SK-N-SH (cell line): ENCODE data around the gene CYTH3. TPM values are rescaled to one million over a fixed set of nuclear protein-coding genes. Genes with fewer than 3 reads are reported as not detected.

ENCODE experiments used
- CTCF ChIA-PET: fragments of 300-600, 350-600 bp; formaldehyde crosslinking; extraction: SDS; loops from one replicate; lab custom pipeline; 2021; lab: Yijun Ruan, JAX
- POLR2A ChIA-PET: fragments of 350-600 bp; sonication (Branson Sonifier 250); formaldehyde crosslinking; extraction: SDS; loops from one replicate; lab custom pipeline; 2020; ENCODE audit warnings: antibody characterized with exemption, inconsistent platforms; lab: Yijun Ruan, JAX
- DNase-seq: peaks from one replicate; pipeline ENCODE4 v3.0.0; 2012
- H2AFZ ChIP-seq: fragments of 200-600 bp; sonication (generic); 2 replicates; pipeline ENCODE4 v1.8.1; 2016; ENCODE audit warnings: antibody characterized with exemption, mild to moderate bottlenecking, low read depth
- H3F3A ChIP-seq: fragments of 200-600 bp; sonication (generic); replicated peaks from 2 replicates; pipeline ENCODE3; 2016; ENCODE audit warnings: antibody characterized with exemption, mild to moderate bottlenecking; ENCODE audit not compliant: insufficient read depth
- H3K27ac ChIP-seq, 2 experiments: fragments of 200-500 bp in 1 of 2; fragments of 200-600 bp in 1 of 2; sonication (Bioruptor generic) in 1 of 2; sonication (generic), shearing (Covaris generic) in 1 of 2; 2 replicates each; pipeline versions ENCODE4 v1.5.1 to v1.6.1; 2014 to 2016; ENCODE audit warnings: low read depth in 2 of 2, inconsistent platforms in 1 of 2, low read length in 1 of 2, mild to moderate bottlenecking in 1 of 2, mixed read lengths in 1 of 2
- H3K27me3 ChIP-seq: fragments of 200-600 bp; sonication (generic), shearing (Covaris generic); 2 replicates; pipeline ENCODE4 v1.6.1; 2016; ENCODE audit warnings: mixed run types; ENCODE audit not compliant: insufficient read depth
- H3K36me3 ChIP-seq, 2 experiments: fragments of 200-500 bp in 1 of 2; fragments of 200-600 bp in 1 of 2; sonication (Bioruptor generic) in 1 of 2; sonication (generic) in 1 of 2; replicated peaks in 1 of 2; 2 replicates each; pipeline versions ENCODE3 to v1.5.1; 2014 to 2016; ENCODE audit warnings: low read length in 1 of 2, mild to moderate bottlenecking in 1 of 2; ENCODE audit not compliant: insufficient read depth in 2 of 2, control insufficient read depth in 1 of 2
- H3K4me1 ChIP-seq, 2 experiments: fragments of 200-500 bp in 1 of 2; fragments of 200-600 bp in 1 of 2; sonication (Bioruptor generic) in 1 of 2; sonication (generic), shearing (Covaris generic) in 1 of 2; 2 replicates each; pipeline versions ENCODE4 v1.5.1 to v1.6.1; 2014 to 2016; ENCODE audit warnings: low read depth in 1 of 2, low read length in 1 of 2, mixed run types in 1 of 2; ENCODE audit not compliant: insufficient read depth in 2 of 2, control insufficient read depth in 1 of 2
- H3K4me2 ChIP-seq: fragments of 200-600 bp; sonication (generic), shearing (Covaris generic); 2 replicates; pipeline ENCODE4 v1.6.1; 2017; ENCODE audit warnings: mixed run types
- H3K4me3 ChIP-seq, 2 experiments: fragments of 200-500 bp in 1 of 2; fragments of 200-600 bp in 1 of 2; sonication (Bioruptor generic) in 1 of 2; sonication (generic), shearing (Covaris generic) in 1 of 2; 2 replicates each; pipeline versions ENCODE4 v1.5.1 to v1.8.1; 2014 to 2016; ENCODE audit warnings: low read depth in 2 of 2, inconsistent platforms in 1 of 2, low read length in 1 of 2, mild to moderate bottlenecking in 1 of 2, mixed read lengths in 1 of 2, moderate library complexity in 1 of 2
- H3K79me2 ChIP-seq: fragments of 200-600 bp; sonication (generic); 2 replicates; pipeline ENCODE4 v1.8.1; 2017; ENCODE audit warnings: mild to moderate bottlenecking; ENCODE audit not compliant: insufficient read depth
- H3K9ac ChIP-seq: fragments of 200-600 bp; sonication (generic); 2 replicates; pipeline ENCODE4 v1.6.1; 2017; ENCODE audit warnings: mixed run types
- H3K9me2 ChIP-seq: fragments of 200-600 bp; sonication (generic); 2 replicates; pipeline ENCODE4 v1.6.1; 2017; ENCODE audit warnings: mixed run types
- H3K9me3 ChIP-seq: fragments of 200-600 bp; sonication (generic); 2 replicates; pipeline ENCODE4 v1.6.1; 2017; ENCODE audit warnings: mixed run types, mild to moderate bottlenecking, moderate library complexity
- H4K20me1 ChIP-seq: fragments of 200-600 bp; sonication (generic); 2 replicates; pipeline ENCODE4 v1.6.1; 2017; ENCODE audit warnings: mild to moderate bottlenecking, mixed run types; ENCODE audit not compliant: insufficient read depth
- FOXJ3 ChIP-seq: sonication (generic); formaldehyde crosslinking; IDR thresholded peaks from 2 replicates; pipeline ENCODE4 v1.5.1; 2020; ENCODE audit warnings: mild to moderate bottlenecking, missing genetic modification reagents
- GABPA ChIP-seq: IDR thresholded peaks from 2 replicates; pipeline ENCODE4 v1.4.0; 2012; ENCODE audit warnings: low read depth, mild to moderate bottlenecking
- NFIC ChIP-seq: IDR thresholded peaks from 2 replicates; pipeline ENCODE4 v1.4.0; 2012; ENCODE audit warnings: borderline replicate concordance
- POLR2AphosphoS5 ChIP-seq: IDR thresholded peaks from 2 replicates; pipeline ENCODE4 v1.6.1; 2012; ENCODE audit warnings: low read depth, low read length
- RCOR1 ChIP-seq: fragments of 150-350 bp; IDR thresholded peaks from 2 replicates; pipeline ENCODE4 v1.6.1; 2017; ENCODE audit warnings: antibody characterized with exemption, low read length
- RFX5 ChIP-seq: IDR thresholded peaks from 2 replicates; pipeline ENCODE4 v1.6.1; 2012; ENCODE audit warnings: mild to moderate bottlenecking, improper control_type of control experiment, low read length
- RXRA ChIP-seq: IDR thresholded peaks from 2 replicates; pipeline ENCODE4 v1.4.0; 2012; ENCODE audit warnings: low read depth, mild to moderate bottlenecking, borderline replicate concordance
- SIN3A ChIP-seq: IDR thresholded peaks from 2 replicates; pipeline ENCODE4 v1.6.1; 2012; ENCODE audit warnings: low read depth, mild to moderate bottlenecking, low read length, moderate library complexity, borderline replicate concordance
- SMC3 ChIP-seq: IDR thresholded peaks from 2 replicates; pipeline ENCODE4 v1.6.1; 2012; ENCODE audit warnings: low read depth, low read length, improper control_type of control experiment
- TCF12 ChIP-seq: IDR thresholded peaks from 2 replicates; pipeline ENCODE4 v1.4.0; 2012
- YY1 ChIP-seq: IDR thresholded peaks from 2 replicates; pipeline ENCODE4 v1.4.0; 2012; ENCODE audit warnings: low read depth, mild to moderate bottlenecking
- whole genome bisulfite sequencing: methylation state at CpG from one replicate; pipeline ENCODE4 v1.1.6; 2017; ENCODE audit warnings: low lambda C conversion rate; 5-methylcytosine and 5-hydroxymethylcytosine counted together
- polyA plus RNA-seq, 3 experiments: library from polyadenylated mRNA; depleted of rRNA; stranded (reverse); fragments of >200 nt; gene quantifications; 2 replicates each; pipeline ENCODE4 v1.2.3, GENCODE V29; 2012
- TF ChIP-seq, protein P1 (sequence below): IDR thresholded peaks from 2 replicates; pipeline ENCODE4 v1.4.0; 2012; ENCODE audit warnings: low read depth, borderline replicate concordance
- TF ChIP-seq, protein P2 (sequence below): IDR thresholded peaks from 2 replicates; pipeline ENCODE4 v1.6.1; 2012; ENCODE audit warnings: mild to moderate bottlenecking, low read depth, low read length, moderate library complexity
- TF ChIP-seq, protein P3 (sequence below): IDR thresholded peaks from 2 replicates; pipeline ENCODE4 v1.4.0; 2012; ENCODE audit warnings: low read depth
- TF ChIP-seq, protein P4 (sequence below): IDR thresholded peaks from 2 replicates; pipeline ENCODE4 v1.4.0; 2012; ENCODE audit warnings: low read depth, borderline replicate concordance
- TF ChIP-seq, protein P5 (sequence below): IDR thresholded peaks from 2 replicates; pipeline ENCODE4; 2012

The CYTH3 gene
- polyA plus RNA-seq, 1 of the 3 experiments (the other 2 are of a cell fraction), result 55.1 TPM

DNA sequence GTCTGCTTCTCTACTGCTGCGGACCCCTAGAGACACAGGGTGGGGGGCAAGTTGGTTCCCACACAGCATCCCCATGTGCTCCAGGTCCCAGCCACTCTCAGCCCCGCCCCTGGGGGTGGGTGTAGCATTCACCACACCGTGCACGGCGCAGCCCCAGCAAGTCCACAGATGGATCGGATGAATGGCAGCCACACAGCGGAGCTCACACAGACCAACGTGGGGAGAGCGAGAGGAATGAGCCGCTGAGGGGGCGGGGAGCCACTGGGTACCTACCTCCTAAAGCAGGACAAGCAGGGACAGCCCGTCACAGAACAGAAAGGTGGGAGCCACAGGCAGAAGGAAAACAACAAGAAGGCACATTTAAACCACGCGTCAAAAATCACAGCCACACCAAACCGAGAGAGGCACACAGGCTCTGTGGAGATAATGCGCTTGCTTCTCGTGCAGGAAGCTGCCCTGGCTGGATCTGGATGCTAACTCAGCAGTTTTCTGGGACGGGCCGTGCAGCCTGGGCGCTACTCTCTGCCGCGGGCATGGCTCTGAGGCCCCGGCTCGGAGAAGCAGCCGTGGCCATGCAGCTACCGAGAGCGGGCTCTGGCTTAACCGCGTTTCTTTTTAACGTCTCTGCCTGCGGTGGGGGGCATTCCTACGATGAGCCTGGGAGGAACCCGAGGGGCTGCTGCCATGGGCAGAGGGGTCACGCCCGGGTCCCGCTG lies 102.5 kb downstream of the CYTH3 start:
- DNase-seq, result no peak
- ChIA-PET POLR2A (no interaction called here), CTCF (interaction anchor here (0.8 to 2.7 kb wide), 2 partner anchors 10 to 39 kb away, joined by 3 to 17 read pairs; no protein-coding TSS in a partner anchor)
- peaks cover 7% of the 10 kb centered on the region for H3F3A ChIP-seq
- no peaks in the 10 kb centered on the region for H3K9me3 ChIP-seq
- no peak overlapping the region for H3K27ac ChIP-seq
- H4K20me1 ChIP-seq, result no peaks in the 10 kb centered on the region
- TF ChIP-seq, protein P1, sequence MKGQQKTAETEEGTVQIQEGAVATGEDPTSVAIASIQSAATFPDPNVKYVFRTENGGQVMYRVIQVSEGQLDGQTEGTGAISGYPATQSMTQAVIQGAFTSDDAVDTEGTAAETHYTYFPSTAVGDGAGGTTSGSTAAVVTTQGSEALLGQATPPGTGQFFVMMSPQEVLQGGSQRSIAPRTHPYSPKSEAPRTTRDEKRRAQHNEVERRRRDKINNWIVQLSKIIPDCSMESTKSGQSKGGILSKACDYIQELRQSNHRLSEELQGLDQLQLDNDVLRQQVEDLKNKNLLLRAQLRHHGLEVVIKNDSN, result no peak
- TF ChIP-seq POLR2AphosphoS5 (no peak), SIN3A (no peak), YY1 (no peak), FOXJ3 (CRISPR knock-in tag) (no peak), GABPA (no peak), TCF12 (no peak), RFX5 (no peak), RXRA (no peak), NFIC (no peak), SMC3 (no peak), RCOR1 (no peak)
- TF ChIP-seq, protein P2, sequence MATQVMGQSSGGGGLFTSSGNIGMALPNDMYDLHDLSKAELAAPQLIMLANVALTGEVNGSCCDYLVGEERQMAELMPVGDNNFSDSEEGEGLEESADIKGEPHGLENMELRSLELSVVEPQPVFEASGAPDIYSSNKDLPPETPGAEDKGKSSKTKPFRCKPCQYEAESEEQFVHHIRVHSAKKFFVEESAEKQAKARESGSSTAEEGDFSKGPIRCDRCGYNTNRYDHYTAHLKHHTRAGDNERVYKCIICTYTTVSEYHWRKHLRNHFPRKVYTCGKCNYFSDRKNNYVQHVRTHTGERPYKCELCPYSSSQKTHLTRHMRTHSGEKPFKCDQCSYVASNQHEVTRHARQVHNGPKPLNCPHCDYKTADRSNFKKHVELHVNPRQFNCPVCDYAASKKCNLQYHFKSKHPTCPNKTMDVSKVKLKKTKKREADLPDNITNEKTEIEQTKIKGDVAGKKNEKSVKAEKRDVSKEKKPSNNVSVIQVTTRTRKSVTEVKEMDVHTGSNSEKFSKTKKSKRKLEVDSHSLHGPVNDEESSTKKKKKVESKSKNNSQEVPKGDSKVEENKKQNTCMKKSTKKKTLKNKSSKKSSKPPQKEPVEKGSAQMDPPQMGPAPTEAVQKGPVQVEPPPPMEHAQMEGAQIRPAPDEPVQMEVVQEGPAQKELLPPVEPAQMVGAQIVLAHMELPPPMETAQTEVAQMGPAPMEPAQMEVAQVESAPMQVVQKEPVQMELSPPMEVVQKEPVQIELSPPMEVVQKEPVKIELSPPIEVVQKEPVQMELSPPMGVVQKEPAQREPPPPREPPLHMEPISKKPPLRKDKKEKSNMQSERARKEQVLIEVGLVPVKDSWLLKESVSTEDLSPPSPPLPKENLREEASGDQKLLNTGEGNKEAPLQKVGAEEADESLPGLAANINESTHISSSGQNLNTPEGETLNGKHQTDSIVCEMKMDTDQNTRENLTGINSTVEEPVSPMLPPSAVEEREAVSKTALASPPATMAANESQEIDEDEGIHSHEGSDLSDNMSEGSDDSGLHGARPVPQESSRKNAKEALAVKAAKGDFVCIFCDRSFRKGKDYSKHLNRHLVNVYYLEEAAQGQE, result no peak
- TF ChIP-seq, protein P3, sequence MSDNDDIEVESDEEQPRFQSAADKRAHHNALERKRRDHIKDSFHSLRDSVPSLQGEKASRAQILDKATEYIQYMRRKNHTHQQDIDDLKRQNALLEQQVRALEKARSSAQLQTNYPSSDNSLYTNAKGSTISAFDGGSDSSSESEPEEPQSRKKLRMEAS, result no peak
- TF ChIP-seq, protein P4, sequence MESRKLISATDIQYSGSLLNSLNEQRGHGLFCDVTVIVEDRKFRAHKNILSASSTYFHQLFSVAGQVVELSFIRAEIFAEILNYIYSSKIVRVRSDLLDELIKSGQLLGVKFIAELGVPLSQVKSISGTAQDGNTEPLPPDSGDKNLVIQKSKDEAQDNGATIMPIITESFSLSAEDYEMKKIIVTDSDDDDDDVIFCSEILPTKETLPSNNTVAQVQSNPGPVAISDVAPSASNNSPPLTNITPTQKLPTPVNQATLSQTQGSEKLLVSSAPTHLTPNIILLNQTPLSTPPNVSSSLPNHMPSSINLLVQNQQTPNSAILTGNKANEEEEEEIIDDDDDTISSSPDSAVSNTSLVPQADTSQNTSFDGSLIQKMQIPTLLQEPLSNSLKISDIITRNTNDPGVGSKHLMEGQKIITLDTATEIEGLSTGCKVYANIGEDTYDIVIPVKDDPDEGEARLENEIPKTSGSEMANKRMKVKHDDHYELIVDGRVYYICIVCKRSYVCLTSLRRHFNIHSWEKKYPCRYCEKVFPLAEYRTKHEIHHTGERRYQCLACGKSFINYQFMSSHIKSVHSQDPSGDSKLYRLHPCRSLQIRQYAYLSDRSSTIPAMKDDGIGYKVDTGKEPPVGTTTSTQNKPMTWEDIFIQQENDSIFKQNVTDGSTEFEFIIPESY, result no peak
- TF ChIP-seq, protein P5, sequence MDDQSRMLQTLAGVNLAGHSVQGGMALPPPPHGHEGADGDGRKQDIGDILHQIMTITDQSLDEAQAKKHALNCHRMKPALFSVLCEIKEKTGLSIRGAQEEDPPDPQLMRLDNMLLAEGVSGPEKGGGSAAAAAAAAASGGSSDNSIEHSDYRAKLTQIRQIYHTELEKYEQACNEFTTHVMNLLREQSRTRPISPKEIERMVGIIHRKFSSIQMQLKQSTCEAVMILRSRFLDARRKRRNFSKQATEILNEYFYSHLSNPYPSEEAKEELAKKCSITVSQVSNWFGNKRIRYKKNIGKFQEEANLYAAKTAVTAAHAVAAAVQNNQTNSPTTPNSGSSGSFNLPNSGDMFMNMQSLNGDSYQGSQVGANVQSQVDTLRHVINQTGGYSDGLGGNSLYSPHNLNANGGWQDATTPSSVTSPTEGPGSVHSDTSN, result no peak
- H3K4me2 ChIP-seq, result no peak overlapping the region
- 93% methylated on average over 31 of the region's 36 CpGs for WGBS
- H3K27me3 ChIP-seq, result no peaks in the 10 kb centered on the region
- peaks cover 19 to 50% of the 10 kb centered on the region in 2 experiments for H3K36me3 ChIP-seq
- H3K4me3 ChIP-seq, result no peak overlapping the region
- H2AFZ ChIP-seq, result no peak overlapping the region
- no peaks in the 10 kb centered on the region for H3K9me2 ChIP-seq
- peaks cover 7 to 49% of the 10 kb centered on the region in 2 experiments; a peak in 2 of 4 replicates for H3K4me1 ChIP-seq
- no peaks in the 10 kb centered on the region for H3K79me2 ChIP-seq
- H3K9ac ChIP-seq, result no peak overlapping the region
